Nephron progenitor cell (in vitro differentiated cells): ENCODE measurements around the gene EFCAB7.

Experiments used
- DNase-seq: peaks from one replicate; pipeline ENCODE4 v3.0.0; 2021
- H3K27ac Mint-ChIP-seq: 2 replicates; pipeline ENCODE4 v1.8.0; 2021; ENCODE audit warnings: mild to moderate bottlenecking, moderate library complexity, mixed read lengths
- H3K27me3 Mint-ChIP-seq: 2 replicates; pipeline ENCODE4 v1.8.0; 2021; ENCODE audit warnings: mild to moderate bottlenecking, low read depth, mixed read lengths; ENCODE audit not compliant: poor library complexity
- H3K36me3 Mint-ChIP-seq: 2 replicates; pipeline ENCODE4 v1.8.0; 2021; ENCODE audit warnings: low read depth, mixed read lengths
- H3K4me1 Mint-ChIP-seq: 2 replicates; pipeline ENCODE4 v1.8.0; 2021; ENCODE audit warnings: mixed read lengths
- H3K4me3 Mint-ChIP-seq: 2 replicates; pipeline ENCODE4 v1.8.0; 2021; ENCODE audit warnings: mild to moderate bottlenecking, moderate library complexity, mixed read lengths
- H3K9me3 Mint-ChIP-seq: 2 replicates; pipeline ENCODE4 v1.8.0; 2021; ENCODE audit warnings: mild to moderate bottlenecking, moderate library complexity, mixed read lengths
- TF ChIP-seq, protein P1 (sequence below): fragments of 200-600 bp; sonication (generic); IDR thresholded peaks from 2 replicates; pipeline ENCODE4 v1.5.0; 2021; ENCODE audit warnings: antibody characterized with exemption

EFCAB7 gene

DNA sequence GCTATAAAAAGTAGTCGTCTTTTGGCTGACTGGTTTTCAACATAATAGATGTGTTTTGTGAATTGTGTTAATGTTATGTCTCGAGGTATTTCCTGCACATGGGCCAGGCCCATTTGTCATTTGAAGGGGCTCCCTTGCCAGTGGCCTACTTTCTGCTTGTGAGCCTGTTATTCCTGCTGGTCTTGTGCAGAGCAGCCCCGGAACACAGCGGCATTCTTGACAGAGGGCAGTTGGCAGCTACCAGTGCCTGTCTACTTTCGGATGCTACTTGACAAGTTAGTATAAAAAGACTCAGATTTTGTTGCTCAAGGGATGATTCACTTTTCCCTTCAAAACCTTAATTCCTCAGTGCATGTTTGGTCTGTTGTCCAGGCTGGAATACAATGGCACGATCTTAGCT is 98.4 kb downstream of the EFCAB7 start:
- TF ChIP-seq, protein P1, sequence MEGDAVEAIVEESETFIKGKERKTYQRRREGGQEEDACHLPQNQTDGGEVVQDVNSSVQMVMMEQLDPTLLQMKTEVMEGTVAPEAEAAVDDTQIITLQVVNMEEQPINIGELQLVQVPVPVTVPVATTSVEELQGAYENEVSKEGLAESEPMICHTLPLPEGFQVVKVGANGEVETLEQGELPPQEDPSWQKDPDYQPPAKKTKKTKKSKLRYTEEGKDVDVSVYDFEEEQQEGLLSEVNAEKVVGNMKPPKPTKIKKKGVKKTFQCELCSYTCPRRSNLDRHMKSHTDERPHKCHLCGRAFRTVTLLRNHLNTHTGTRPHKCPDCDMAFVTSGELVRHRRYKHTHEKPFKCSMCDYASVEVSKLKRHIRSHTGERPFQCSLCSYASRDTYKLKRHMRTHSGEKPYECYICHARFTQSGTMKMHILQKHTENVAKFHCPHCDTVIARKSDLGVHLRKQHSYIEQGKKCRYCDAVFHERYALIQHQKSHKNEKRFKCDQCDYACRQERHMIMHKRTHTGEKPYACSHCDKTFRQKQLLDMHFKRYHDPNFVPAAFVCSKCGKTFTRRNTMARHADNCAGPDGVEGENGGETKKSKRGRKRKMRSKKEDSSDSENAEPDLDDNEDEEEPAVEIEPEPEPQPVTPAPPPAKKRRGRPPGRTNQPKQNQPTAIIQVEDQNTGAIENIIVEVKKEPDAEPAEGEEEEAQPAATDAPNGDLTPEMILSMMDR: no peak
- no peaks in the 10 kb centered on the region for H3K9me3 Mint-ChIP-seq
- peaks cover 15% of the 10 kb centered on the region for H3K36me3 Mint-ChIP-seq
- H3K4me1 Mint-ChIP-seq: peaks cover 14% of the 10 kb centered on the region
- no peak overlapping the region for H3K4me3 Mint-ChIP-seq
- H3K27me3 Mint-ChIP-seq: peaks cover 10% of the 10 kb centered on the region
- no peak overlapping the region for H3K27ac Mint-ChIP-seq
- DNase-seq: no peak
